Non-pigmented ciliary epithelial cell (primary cell): ENCODE results near the gene FZD10.

Experiments
- DNase-seq: peaks from one replicate; pipeline ENCODE4 v3.0.0-alpha.2; 2010; ENCODE audit warnings: low read depth

FZD10 gene

DNA sequence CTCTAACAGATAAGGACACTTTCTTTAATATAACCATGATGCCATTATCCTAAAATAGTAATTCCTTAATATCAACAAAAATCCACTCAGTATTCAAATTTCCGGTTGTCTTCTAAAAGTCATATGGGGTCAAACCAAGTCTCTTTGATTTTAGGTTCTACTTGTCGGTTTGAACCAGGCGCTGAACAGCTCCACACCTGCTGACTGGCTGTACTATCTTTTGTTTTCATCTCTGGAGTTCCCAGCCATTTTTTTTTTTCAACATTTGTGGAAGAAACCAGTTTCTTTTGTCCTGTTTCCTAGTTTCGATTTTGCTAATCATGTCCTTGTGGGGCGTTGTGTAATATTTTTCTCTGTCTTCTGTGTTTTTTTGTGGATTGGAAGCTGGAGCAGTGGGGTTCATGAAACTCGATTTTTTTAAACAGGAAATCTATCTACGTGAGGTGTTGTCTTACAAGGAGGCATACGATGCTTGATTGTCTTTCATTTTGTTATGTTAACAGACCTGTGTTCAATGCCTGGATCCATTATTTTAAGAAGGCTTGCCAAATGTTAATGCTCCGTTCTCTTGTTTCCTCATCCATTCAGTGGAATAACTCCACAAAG, 50.2 kb downstream of the FZD10 start:
- DNase-seq = no peak

DNA sequence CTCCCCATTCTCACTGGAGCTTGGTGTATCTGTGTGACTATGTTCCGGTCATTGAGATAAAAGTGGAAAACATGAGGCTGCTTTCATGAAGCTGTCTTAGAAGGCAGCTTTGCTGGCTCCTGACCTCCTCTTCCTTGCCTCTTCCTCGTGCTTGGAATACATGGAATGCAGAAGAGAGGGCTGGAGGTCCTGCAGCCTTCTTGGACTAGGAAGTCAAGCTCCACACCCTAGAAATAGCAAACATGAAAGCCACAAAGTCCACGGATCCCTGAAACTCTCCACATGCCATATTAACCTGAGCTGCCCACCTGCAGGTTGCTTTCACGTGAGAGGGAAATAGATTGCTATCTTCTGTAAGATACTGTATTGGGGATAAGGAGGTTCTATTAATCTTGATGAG, 51.0 kb downstream of the FZD10 start:
- DNase-seq = no peak

- no peak for DNase-seq
Measured at GRCh38 chr12:130214686-130215395, 52.6 kb downstream of the FZD10 start.
